Cortex of kidney (tissue), 1 donor: Measurements from ENCODE around the gene C17orf100.
A peak's percentile ranks its signal among the peaks of the same experiment; 100 is the strongest.

Source experiments
- DNase-seq: peaks from one replicate; lab custom pipeline; 2025; lab: John Stamatoyannopoulos, UW

The C17orf100 gene

GRCh38 chr17:6651354-6651918 is at the start of gene C17orf100, which contains the start of gene MED31:
TSS of gene C17orf100 (plus strand) at chr17:6651762. CDS start at chr17:6651914, 152 bp downstream.
TSS of gene MED31 (minus strand) at chr17:6651605. CDS start at chr17:6651528, 77 bp downstream.
- DNase-seq, result peak; percentile 71

DNA sequence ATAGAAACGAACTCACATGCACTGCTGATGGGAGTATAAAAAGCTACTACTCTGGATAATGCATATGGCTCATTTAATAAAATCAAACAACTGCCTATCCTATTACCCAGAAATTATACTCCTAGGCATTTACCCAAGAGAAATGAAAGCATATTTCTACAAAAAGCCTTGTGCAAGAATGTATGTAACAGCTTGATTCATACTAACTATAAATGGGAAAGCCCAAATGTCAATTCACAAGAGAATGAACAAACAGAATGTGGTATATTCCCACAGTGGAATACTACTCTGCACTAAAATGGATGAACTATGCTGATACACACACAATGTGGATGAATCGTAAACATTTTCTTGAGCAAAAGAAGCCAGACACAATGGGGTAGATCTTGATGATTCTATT is 49.4 kb upstream of the C17orf100 start:
- no peak for DNase-seq

- DNase-seq, result no peak
Measured at GRCh38 chr17:6603744-6604325, 47.7 kb upstream of the C17orf100 start.

GRCh38 chr17:6605142-6605541 is 46.4 kb upstream of the C17orf100 start:
- DNase-seq, result no peak

DNA sequence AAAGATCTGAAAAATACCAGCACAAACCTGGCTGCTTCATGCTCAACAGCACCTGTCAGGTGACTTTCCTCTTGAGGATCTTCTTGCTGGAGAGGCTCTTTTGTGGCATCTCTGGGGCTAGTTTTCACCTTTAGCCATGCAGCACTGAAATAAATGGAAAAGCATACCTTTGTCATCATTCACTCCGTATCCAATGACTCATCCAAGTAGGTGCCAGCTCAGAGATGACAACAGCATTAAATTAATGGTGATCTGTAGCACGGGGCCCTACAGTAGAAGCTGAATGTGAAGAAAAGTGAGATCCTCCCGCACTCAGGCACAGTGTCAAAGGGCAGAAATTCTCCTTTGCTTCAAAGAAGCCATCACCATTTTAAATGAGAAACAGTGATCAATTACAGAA is 43.2 kb upstream of the C17orf100 start:
- DNase-seq, result no peak

DNA sequence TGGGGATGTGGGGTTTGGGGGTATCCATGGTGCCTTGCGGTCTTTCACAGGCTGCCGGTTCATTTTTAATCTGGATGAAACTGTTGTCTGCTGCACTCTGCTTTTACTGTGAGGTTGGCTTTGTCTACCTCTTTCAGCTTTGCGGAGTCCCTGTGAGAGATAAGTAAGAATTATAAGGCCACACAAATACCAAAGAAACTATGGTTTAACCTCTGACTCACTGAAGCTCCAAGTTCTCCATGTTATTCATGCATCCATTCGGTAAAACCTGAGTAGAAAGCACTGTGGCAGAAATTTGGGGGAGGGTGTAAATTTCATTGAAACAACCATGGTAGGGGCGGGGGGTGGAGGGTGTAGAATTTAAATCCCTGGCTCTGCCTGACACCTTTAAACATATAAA is 41.6 kb upstream of the C17orf100 start:
- DNase-seq, result no peak

DNA sequence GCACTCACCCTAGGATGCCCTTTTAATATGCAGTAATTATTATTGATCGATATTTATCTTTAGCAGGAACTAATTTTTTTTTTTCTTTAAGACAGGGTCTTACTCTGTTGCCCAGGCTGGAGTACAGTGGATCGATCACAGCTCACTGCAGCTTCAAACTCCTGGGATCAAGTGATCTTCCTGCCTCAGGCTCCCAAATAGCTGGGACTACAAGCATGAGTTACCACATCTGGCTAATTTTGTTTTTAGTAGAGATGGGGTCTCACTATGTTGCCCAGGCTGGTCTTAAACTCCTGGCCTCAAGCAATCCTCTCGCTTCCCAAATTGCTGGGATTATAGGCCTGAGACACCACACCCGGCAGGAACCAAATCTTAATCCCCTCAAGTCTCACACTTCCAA is 40.3 kb upstream of the C17orf100 start:
- no peak for DNase-seq

DNA sequence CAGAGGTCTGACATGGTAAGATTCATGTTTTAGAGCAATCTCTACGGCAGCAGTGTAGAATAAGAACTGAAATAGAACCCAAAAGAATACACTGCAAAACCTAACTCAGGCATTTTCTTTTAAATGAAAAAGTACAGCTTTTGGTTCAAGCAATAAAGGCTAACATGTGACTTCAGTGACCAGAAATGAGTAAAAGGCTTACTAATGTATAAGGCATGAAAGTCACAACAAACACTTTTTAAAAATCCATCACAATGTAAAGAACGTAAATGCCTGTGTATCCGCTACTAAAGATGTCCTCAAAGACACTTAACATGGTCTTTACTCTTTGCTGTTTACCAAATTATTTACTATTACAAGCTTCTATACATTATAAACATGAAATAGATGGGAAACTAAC is 27.6 kb upstream of the C17orf100 start:
- DNase-seq, result no peak

DNA sequence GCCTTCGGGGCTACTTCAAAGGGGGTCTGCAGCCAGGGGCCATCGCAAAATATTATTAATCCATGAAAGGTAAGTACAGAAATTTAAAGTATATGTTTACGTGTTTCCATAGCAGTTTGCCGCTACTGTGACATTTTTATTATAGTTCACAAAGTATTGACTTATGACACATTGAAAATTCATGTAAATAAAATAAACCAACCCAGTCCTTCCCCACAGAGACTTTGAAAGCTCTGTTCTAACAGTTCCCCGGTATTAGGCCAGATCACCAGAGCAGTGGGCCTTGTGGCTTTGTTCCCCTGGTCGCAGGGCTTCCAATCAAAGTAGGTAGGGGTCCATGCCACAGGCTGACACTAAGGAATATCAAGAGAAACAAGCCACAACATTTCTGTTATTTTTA is 24.9 kb upstream of the C17orf100 start:
- DNase-seq, result no peak

DNA sequence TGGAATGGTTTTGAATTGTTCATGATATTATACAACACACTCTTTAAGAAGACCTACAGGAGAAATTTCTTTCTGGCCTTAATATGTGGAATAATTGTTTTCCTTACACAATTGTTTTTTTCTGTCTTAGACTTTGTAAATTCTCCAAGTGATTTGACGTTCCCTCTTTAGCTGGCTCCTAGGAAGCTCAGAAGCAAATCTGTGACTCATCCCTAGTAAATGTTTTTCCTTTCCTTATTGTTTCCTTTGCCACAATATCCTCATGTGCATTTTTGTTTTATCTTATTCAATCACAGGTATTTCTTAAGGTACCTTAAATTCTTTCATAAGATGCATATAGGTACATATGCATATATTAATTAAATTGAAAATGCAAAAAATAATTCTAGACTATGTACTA is 24.5 kb upstream of the C17orf100 start:
- no peak for DNase-seq

GRCh38 chr17:6630390-6630789 is 21.2 kb upstream of the C17orf100 start:
- no peak for DNase-seq

GRCh38 chr17:6632530-6632929 is 19.0 kb upstream of the C17orf100 start:
- DNase-seq, result no peak

DNA sequence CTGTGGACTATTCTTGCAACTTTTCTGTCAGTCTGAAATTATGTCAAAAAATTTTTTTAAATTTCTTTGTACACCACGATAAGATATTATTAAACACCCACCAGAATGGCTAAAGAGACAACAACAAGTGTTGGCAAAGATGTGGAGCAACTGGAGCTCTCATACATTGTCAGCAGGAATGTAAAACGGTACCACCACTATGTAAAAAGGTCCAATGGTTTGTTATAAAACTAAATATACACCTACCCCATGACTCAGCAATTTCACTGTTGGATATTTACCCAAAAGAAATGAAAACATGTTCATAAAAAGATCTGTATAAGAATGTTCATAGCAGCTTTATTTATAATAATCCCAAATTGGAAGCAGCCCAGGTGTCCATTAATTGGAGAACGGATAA is 18.3 kb upstream of the C17orf100 start:
- no peak for DNase-seq

- DNase-seq, result no peak
Measured at GRCh38 chr17:6636105-6636504, 15.5 kb upstream of the C17orf100 start.

GRCh38 chr17:6636616-6637457 is 14.7 kb upstream of the C17orf100 start:
- no peak for DNase-seq

DNA sequence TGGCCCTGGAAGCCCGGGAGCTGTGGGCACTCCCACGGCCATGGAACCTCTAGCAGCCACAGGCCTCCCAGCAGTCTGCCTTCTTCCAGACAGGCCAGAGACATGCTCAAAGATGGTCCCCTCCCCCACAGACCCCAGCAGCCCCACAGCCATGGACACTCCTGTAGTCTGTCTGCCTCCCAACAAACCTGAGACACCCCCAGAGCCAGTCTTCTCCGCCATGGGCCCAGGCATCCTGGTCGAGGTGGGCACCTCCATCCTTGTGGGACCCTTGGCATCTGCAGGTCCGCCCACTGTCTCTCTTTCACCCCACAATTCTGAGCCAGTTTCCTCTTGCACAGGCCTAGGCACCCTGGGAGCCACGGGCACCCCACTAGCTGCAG is 14.1 kb upstream of the C17orf100 start:
- no peak for DNase-seq

GRCh38 chr17:6638046-6638908 is 13.3 kb upstream of the C17orf100 start:
- no peak for DNase-seq

DNA sequence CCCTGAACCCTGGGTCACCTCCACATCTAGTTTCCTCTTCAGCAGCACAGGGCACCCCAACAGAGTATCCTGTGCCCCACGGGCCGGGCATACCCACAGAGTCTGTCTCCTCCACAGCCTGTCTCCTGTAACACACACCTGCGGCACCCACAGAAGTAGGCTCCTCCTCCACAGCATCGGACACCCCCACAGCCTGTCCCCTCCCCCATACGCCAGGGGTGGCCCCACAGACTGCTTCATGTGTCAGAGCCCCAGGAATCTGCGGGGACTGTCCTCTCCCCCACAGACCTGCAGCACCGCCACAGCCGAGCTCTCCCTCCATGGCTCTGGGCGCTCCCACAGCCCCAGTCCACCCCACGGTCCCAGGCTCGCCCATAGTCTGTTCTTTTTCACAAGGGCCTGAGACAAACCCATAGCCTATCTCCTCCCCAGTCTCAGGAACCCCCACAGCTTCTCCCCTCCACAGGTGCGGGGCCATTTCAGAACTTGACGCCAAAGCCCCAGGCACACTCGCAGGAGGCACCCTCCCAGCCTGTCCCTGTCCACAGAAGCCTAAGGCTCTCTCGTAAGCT is 12.5 kb upstream of the C17orf100 start:
- DNase-seq, result no peak

DNA sequence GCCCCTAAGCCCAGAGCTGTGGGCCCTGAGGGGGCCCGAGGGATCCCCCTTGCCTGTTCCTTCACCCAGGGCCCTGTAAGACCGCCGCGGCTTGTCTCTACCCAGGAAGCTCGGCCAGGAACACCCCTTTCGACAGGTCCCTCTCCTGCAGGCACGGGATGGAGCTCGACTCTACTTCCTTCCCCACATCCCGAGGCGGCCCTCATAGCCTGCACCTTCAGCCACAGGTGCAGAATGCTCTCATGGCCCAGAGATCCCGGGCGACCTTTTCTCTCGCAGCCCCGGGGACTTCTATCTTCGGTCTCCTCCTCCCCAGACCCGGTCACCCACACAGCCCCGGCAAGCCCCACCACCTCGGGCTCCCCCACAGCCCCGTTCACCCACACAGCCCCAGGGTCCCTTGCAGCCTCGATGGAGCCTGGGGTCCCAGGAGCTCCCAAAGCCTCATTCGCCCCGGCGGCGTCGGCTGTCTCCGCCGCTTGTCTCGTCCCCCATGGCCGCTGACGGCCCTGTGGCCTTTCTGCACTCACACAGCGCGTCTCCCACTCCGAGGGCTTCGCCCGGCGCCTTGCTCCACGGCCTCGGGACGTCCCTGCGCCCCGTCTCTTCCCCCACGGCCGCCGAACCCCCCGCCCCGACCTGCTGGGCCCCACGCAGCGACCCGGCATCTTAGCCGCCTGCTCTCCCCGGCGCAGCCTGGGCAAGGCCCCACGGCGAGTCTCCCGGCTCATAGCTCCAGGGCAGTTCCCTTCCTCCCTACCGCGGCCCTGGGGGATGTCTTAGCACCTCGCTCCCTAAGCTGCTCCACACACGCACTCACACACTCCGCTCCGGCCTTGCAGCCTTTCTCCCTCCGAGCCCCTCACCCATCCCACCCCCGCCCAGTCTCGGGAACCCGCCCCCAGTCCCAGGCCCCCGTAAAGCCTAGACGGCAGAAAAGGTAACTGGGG is 11.7 kb upstream of the C17orf100 start:
- DNase-seq, result no peak

GRCh38 chr17:6640536-6641246 is 10.9 kb upstream of the C17orf100 start, which contains the start of the genes KIAA0753 and TXNDC17:
TSS of gene KIAA0753 (minus strand) at chr17:6640711. CDS start at chr17:6635103, 5,608 bp downstream.
TSS of gene TXNDC17 (plus strand) at chr17:6641060. CDS start at chr17:6641083, 23 bp downstream.
- DNase-seq, result no peak
